GM23248 (cell line): ENCODE results near the gene LRFN4.

ENCODE experiments used
- EZH2 ChIP-seq: fragments of 200-600 bp; sonication (generic); IDR thresholded peaks from 2 replicates; pipeline ENCODE4 v1.6.1; 2018; ENCODE audit warnings: antibody characterized with exemption, mild to moderate bottlenecking; ENCODE audit not compliant: insufficient read depth, poor library complexity, severe bottlenecking
- EZH2phosphoT487 ChIP-seq: fragments of 200-600 bp; sonication (generic); IDR thresholded peaks from 2 replicates; pipeline ENCODE4 v1.6.1; 2018; ENCODE audit warnings: antibody characterized with exemption, moderate library complexity, mild to moderate bottlenecking, low read depth; ENCODE audit not compliant: insufficient read depth

DNA sequence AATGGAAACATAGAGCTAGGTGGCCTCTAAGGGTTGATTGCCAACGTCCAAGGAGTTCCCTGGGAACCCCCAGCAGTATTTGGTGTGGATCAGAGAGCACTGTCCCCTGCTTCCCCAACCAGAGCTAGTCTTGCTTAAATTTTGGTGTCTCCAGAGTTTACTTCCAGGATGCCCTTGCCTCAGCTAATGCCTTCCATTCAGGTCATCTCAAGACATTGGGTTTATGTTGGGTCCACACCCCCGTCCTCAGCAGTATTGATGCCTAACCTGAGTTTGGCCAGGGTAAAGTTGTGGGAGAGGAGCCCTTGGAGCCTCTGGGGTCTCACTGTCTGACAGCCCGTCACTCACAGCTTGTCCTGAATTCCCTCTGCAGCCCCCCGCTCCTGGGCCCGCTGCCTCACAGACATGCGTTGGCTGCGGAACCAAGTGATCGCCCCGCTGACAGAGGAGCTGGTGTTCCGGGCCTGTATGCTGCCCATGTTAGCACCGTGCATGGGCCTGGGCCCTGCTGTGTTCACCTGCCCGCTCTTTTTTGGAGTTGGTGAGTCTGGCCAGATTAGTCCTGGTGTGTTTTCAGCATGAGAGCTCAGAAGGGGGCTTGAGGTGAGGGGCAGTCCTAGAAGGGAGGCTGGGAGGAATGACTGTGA is 12.2 kb upstream of the LRFN4 start:
- TF ChIP-seq EZH2: no peak
- no peak for TF ChIP-seq EZH2phosphoT487
